H9 (cell line): ENCODE measurements around the gene MMS19. TPM values are rescaled to one million over a fixed set of nuclear protein-coding genes. Genes with fewer than 3 reads are reported as not detected.

Experiments used
- DNase-seq: peaks from one replicate; pipeline ENCODE4 v3.0.0-alpha.2; 2017
- H2AFZ ChIP-seq: one replicate; pipeline ENCODE4 v1.6.1; 2013; ENCODE audit warnings: mild to moderate bottlenecking, low read length, control low read depth, moderate library complexity
- H2AK5ac ChIP-seq: 2 replicates; pipeline ENCODE4 v1.6.1; 2013; ENCODE audit warnings: low read length, control low read depth, mixed read lengths; ENCODE audit not compliant: insufficient read length
- H2BK120ac ChIP-seq: one replicate; pipeline ENCODE4 v1.6.1; 2013; ENCODE audit warnings: low read depth, mild to moderate bottlenecking, low read length, control low read depth, inconsistent platforms; ENCODE audit not compliant: poor library complexity, severe bottlenecking
- H2BK12ac ChIP-seq: 2 replicates; pipeline ENCODE4 v1.6.1; 2013; ENCODE audit warnings: low read length, control low read depth, mixed read lengths, low read depth; ENCODE audit not compliant: insufficient read length
- H2BK15ac ChIP-seq: 2 replicates; pipeline ENCODE4 v1.6.1; 2013; ENCODE audit warnings: low read depth, low read length, control low read depth
- H2BK20ac ChIP-seq: one replicate; pipeline ENCODE4 v1.6.1; 2013; ENCODE audit warnings: low read depth, mild to moderate bottlenecking, low read length, control low read depth, inconsistent platforms; ENCODE audit not compliant: poor library complexity, severe bottlenecking
- H2BK5ac ChIP-seq: 2 replicates; pipeline ENCODE4 v1.6.1; 2013; ENCODE audit warnings: low read length, control low read depth, mixed read lengths; ENCODE audit not compliant: insufficient read length
- H3K14ac ChIP-seq: 2 replicates; pipeline ENCODE4 v1.6.1; 2013; ENCODE audit warnings: low read length, control low read depth; ENCODE audit not compliant: insufficient read depth
- H3K18ac ChIP-seq: 2 replicates; pipeline ENCODE4 v1.6.1; 2013; ENCODE audit warnings: low read depth, mild to moderate bottlenecking, mixed read lengths, low read length, control low read depth; ENCODE audit not compliant: insufficient read length
- H3K23ac ChIP-seq: 2 replicates; pipeline ENCODE4 v1.6.1; 2013; ENCODE audit warnings: low read length, control low read depth, mixed read lengths, low read depth; ENCODE audit not compliant: insufficient read length
- H3K23me2 ChIP-seq: 2 replicates; pipeline ENCODE4 v1.6.1; 2013; ENCODE audit warnings: low read depth, mild to moderate bottlenecking, mixed read lengths, low read length, control low read depth; ENCODE audit not compliant: insufficient read length, poor library complexity, severe bottlenecking
- H3K27ac ChIP-seq: 2 replicates; pipeline ENCODE4 v1.5.1; 2013; ENCODE audit warnings: low read length, control low read depth, mixed read lengths, low read depth; ENCODE audit not compliant: insufficient read length
- H3K27me3 ChIP-seq: 2 replicates; pipeline ENCODE4 v1.6.1; 2013; ENCODE audit warnings: low read length, control low read depth, inconsistent platforms; ENCODE audit not compliant: insufficient read depth
- H3K4ac ChIP-seq: 2 replicates; pipeline ENCODE4 v1.6.1; 2013; ENCODE audit warnings: low read depth, mild to moderate bottlenecking, control low read depth, inconsistent platforms, low read length, moderate library complexity
- H3K4me1 ChIP-seq: 2 replicates; pipeline ENCODE4 v1.6.1; 2013; ENCODE audit warnings: low read length, control low read depth, inconsistent platforms; ENCODE audit not compliant: insufficient read depth
- H3K4me2 ChIP-seq: 2 replicates; pipeline ENCODE4 v1.6.1; 2013; ENCODE audit warnings: low read length, control low read depth, mixed read lengths; ENCODE audit not compliant: insufficient read length, insufficient read depth
- H3K56ac ChIP-seq: 2 replicates; pipeline ENCODE4 v1.6.1; 2013; ENCODE audit warnings: low read depth, mild to moderate bottlenecking, mixed read lengths, low read length, control low read depth; ENCODE audit not compliant: insufficient read length
- H3K79me1 ChIP-seq: 2 replicates; pipeline ENCODE4 v1.6.1; 2013; ENCODE audit warnings: low read depth, mild to moderate bottlenecking, moderate library complexity, low read length, control low read depth, inconsistent platforms; ENCODE audit not compliant: insufficient read depth, poor library complexity, severe bottlenecking
- H3K79me2 ChIP-seq: 2 replicates; pipeline ENCODE4 v1.6.1; 2013; ENCODE audit warnings: low read length, control low read depth, inconsistent platforms; ENCODE audit not compliant: insufficient read depth
- H3K9ac ChIP-seq: 2 replicates; pipeline ENCODE4 v1.6.1; 2013; ENCODE audit warnings: low read length, control low read depth, mixed read lengths; ENCODE audit not compliant: insufficient read length; ENCODE audit errors: extremely low read depth
- H3K9me3 ChIP-seq: one replicate; pipeline ENCODE4 v1.6.1; 2013; ENCODE audit warnings: low read depth, low read length, inconsistent platforms; ENCODE audit not compliant: control insufficient read depth
- H3T11ph ChIP-seq: one replicate; pipeline ENCODE4 v1.6.1; 2013; ENCODE audit warnings: mild to moderate bottlenecking, low read length, control low read depth, inconsistent platforms
- H4K20me1 ChIP-seq: one replicate; pipeline ENCODE4 v1.6.1; 2013; ENCODE audit not compliant: control insufficient read depth, insufficient read length, insufficient read depth
- H4K5ac ChIP-seq: 2 replicates; pipeline ENCODE4 v1.6.1; 2013; ENCODE audit warnings: low read depth, mild to moderate bottlenecking, mixed read lengths, low read length, control low read depth; ENCODE audit not compliant: insufficient read length
- H4K8ac ChIP-seq: replicated peaks from 2 replicates; pipeline ENCODE4 v1.6.1; 2013; ENCODE audit warnings: low read length, control low read depth, mixed read lengths, low read depth; ENCODE audit not compliant: insufficient read length
- H4K91ac ChIP-seq: 2 replicates; pipeline ENCODE4 v1.6.1; 2013; ENCODE audit warnings: low read depth, mild to moderate bottlenecking, moderate library complexity, mixed read lengths, low read length, control low read depth; ENCODE audit not compliant: insufficient read length
- H3K27ac Mint-ChIP-seq, 3 experiments: 2 replicates in 2 of 3; 3 replicates in 1 of 3; pipeline ENCODE4 v1.8.0; 2020 to 2021; ENCODE audit warnings: mixed read lengths in 3 of 3, mild to moderate bottlenecking in 1 of 3, moderate library complexity in 1 of 3
- H3K27me3 Mint-ChIP-seq: 2 replicates; pipeline ENCODE4 v1.8.0; 2021; ENCODE audit warnings: low read depth, mild to moderate bottlenecking, moderate library complexity, mixed read lengths
- H3K36me3 Mint-ChIP-seq, 3 experiments: 2 replicates in 2 of 3; 3 replicates in 1 of 3; pipeline ENCODE4 v1.8.0; 2020 to 2021; ENCODE audit warnings: low read depth in 3 of 3, mixed read lengths in 3 of 3; ENCODE audit not compliant: insufficient read depth in 1 of 3
- H3K4me1 Mint-ChIP-seq, 2 experiments: 2 replicates each; pipeline ENCODE4 v1.8.0; 2020; ENCODE audit warnings: mixed read lengths in 2 of 2
- H3K4me3 Mint-ChIP-seq, 2 experiments: 2 replicates in 1 of 2; 3 replicates in 1 of 2; pipeline ENCODE4 v1.8.0; 2020 to 2021; ENCODE audit warnings: mild to moderate bottlenecking in 2 of 2, mixed read lengths in 2 of 2, moderate library complexity in 1 of 2
- H3K9me3 Mint-ChIP-seq, 2 experiments: 2 replicates in 1 of 2; 3 replicates in 1 of 2; pipeline ENCODE4 v1.8.0; 2020; ENCODE audit warnings: mild to moderate bottlenecking in 2 of 2, mixed read lengths in 2 of 2, moderate library complexity in 1 of 2
- CTCF ChIP-seq: fragments of 200-600 bp; sonication (generic); conservative IDR thresholded peaks from 3 replicates; pipeline ENCODE4 v1.8.0; 2021; ENCODE audit warnings: antibody characterized with exemption, mild to moderate bottlenecking
- WGBS: extraction: QIAGEN DNeasy Blood & Tissue Kit; methylation state at CpG from one replicate; pipeline ENCODE4 v1.1.7; 2013; ENCODE audit warnings: missing lambda C conversion rate, low lambda C conversion rate, mixed read lengths; ENCODE audit not compliant: insufficient read length; ENCODE audit errors: extremely low coverage; 5-methylcytosine and 5-hydroxymethylcytosine counted together
- total RNA-seq: library from RNA; stranded (reverse); gene quantifications from 2 replicates; pipeline ENCODE4 v1.2.1, GENCODE V29; 2021

MMS19 gene
- total RNA-seq, 1 experiment from 2014 or later, result 102 TPM

DNA sequence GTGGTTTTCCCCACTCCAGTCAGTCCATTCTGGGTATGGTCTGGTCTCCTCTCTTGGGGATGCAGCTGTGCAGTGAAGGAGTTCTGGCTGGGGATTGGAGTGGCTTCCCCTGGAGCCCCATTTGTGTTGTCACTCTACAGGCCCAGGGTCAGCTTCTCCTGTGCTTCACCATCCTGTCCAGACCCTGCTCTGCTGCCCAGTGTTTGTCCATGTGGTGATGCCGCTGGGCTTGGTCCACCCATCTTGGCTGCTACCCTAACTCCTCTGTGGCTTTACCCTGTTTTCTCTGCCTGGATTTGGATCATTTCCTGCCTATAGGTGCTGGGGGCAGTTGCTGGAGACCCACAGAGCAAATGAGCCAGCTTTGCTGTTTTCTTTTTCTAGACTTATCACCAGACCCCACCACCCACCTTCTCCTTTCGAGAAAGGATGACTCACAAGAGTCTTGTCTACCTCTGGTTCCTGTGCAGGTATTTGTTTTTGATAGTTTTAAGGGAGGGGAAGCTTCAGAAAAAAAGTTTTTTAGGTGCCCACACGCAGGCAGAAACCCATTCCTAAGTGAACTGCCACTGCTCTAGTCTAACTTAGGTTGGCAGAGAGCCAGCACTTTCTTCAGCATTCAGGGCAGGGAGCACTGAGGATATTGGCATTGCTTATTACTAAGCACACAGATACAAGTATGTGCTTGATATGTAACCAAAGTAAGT is 43.7 kb downstream of the MMS19 start:
- Histone ChIP-seq H2BK15ac (no peak overlapping the region), H4K5ac (no peak overlapping the region), H2BK5ac (no peak overlapping the region), H2BK120ac (no peak overlapping the region), H2BK20ac (no peak overlapping the region), H2AFZ (no peak overlapping the region), H3K14ac (no peak overlapping the region), H3K27me3 (no peaks in the 10 kb centered on the region), H3K23ac (no peak overlapping the region), H3T11ph (no peak overlapping the region), H3K18ac (no peak overlapping the region), H3K4ac (no peak overlapping the region), H4K20me1 (peaks cover 2% of the 10 kb centered on the region), H2BK12ac (no peak overlapping the region), H3K56ac (no peak overlapping the region), H3K9me3 (no peaks in the 10 kb centered on the region), H4K8ac (no peak overlapping the region), H3K4me2 (no peak overlapping the region), H3K79me1 (no peaks in the 10 kb centered on the region), H3K9ac (no peak overlapping the region), H3K79me2 (peaks cover 2% of the 10 kb centered on the region; the same call in 1 of the 2 replicates), H3K4me1 (no peaks in the 10 kb centered on the region), H3K27ac (no peak overlapping the region), H3K23me2 (no peaks in the 10 kb centered on the region), H2AK5ac (no peak overlapping the region), H4K91ac (no peak overlapping the region)
- peaks cover 35 to 81% (median 80%) of the 10 kb centered on the region in 3 experiments for H3K36me3 Mint-ChIP-seq
- H3K4me1 Mint-ChIP-seq, result no peaks in the 10 kb centered on the region; a peak in 1 of 4 replicates
- no peak for DNase-seq
- WGBS, result no CpG with 5 or more reads among the region's 3 CpGs
- TF ChIP-seq CTCF, result no peak
- no peaks in the 10 kb centered on the region; the same call in 1 of the 2 replicates for H3K27me3 Mint-ChIP-seq
- H3K27ac Mint-ChIP-seq, result peak overlapping the region; percentile 13 to 56 (median 37); a peak in 2 of 7 replicates
- no peak overlapping the region for H3K4me3 Mint-ChIP-seq
- H3K9me3 Mint-ChIP-seq, result no peaks in the 10 kb centered on the region
